Cerebellar nuclear complex (tissue), 1 donor: ENCODE results near the gene L3MBTL3.

Experiments
- DNase-seq, 2 experiments: peaks; one replicate each; lab custom pipeline; 2025; lab: John Stamatoyannopoulos, UW

L3MBTL3 gene

DNA sequence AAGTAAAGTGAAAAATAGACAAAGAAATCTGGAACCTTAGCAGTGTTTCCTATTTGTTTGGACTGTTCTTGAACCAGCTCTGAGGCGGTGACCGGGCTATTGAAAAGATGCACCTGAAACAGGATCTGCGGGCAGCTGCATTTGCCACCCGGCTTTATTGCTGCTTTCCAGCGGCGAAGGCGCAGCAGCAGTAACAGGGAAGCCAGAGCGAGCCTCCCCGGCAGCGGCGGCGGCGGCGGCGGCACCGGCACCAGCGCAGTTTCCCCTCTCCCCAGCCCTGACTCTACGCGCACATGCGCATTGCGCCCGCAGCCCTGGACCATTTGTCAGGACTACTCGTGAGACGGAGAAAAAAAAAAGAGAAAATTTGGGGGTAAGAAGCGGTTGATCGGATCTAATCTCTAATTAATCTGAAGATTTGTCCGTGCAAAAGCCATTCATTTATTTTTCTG is at the start of gene L3MBTL3:
Gene L3MBTL3 (plus strand): TSS at position 290 of the 452 bp plus-strand sequence. CDS start 24,119 bp downstream, outside the sequence.
- DNase-seq = no peak

DNA sequence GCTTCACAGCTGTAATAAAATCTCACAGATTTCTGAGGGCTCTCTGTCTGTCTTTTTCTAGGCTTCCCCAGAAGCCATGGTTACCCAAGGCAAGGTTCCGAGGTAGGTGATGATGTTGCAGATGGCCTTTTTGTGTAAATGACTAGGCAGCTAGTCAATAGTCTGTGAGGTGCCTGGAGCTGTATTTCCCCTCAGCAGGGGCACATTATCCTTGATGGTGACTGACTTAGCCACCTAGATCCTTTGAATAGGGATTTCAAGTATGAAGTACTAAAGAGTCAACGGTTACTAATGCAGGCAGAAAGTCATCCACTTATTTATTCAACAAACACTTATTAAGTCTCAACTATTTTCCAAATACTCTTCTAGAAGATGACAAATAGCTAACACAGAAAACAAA is 49.3 kb upstream of the L3MBTL3 start:
- DNase-seq = no peak

DNA sequence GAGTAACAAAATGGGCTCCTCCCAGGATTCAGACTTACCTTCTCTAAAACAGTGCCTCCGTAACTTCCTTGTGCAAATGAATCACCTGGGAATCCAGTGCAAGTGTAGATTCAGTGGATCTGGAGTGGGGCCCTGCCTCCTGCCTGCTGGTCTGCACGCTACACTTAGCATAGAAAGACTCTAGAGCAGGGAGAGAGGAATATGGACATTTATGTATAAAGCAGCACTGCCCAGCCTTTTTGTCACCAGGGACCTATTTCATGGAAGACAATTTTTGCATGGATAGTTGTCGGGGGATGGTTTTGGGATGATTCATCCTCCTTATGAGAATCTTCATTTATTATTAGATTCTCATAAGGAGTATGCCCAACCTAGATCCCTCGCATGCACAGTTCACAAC is 42.3 kb upstream of the L3MBTL3 start:
- no peak for DNase-seq

- DNase-seq = no peak
These were observed 40.0 kb upstream of the L3MBTL3 start for GRCh38 chr6:129978148-129978916.

DNA sequence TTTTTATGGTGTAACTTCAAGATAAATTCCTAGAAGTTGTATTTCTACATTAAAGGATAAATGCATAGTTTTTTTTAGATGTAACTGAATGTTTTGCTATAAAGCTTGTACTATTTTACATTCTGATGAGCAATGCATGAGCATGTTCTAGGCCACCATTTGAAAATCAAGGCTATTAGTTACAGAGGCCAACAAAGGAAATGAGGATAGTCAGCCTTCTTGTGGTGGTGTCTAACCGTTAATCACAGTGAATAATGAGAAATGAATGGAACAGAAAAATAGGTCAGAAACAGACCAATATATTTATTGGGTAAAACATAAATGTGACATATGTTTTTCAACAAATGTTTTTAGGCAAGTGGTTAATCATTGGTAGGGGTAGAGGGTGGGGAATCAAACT is 37.6 kb upstream of the L3MBTL3 start:
- no peak for DNase-seq

- no peak for DNase-seq
These were observed 36.8 kb upstream of the L3MBTL3 start for GRCh38 chr6:129981598-129981997.

DNA sequence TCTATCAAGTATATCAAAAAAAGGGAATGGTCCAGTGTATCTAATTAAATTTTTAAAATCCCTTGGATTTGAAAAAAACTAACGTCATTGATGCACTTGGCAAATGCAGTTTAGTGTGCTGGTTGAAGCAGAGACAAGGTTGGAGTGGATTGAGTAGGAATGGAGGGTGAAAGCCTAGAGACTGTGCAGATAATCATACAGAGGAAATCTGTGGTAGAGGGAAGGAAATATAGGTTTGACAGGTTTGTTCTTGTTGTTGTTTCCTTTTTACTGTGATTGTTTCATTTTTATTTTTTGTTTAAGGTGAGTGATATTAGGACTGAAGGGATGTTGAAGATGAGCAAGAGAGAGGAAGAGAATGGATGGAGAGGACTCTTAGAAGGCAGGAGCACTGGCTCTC is 29.0 kb upstream of the L3MBTL3 start:
- DNase-seq = no peak

DNA sequence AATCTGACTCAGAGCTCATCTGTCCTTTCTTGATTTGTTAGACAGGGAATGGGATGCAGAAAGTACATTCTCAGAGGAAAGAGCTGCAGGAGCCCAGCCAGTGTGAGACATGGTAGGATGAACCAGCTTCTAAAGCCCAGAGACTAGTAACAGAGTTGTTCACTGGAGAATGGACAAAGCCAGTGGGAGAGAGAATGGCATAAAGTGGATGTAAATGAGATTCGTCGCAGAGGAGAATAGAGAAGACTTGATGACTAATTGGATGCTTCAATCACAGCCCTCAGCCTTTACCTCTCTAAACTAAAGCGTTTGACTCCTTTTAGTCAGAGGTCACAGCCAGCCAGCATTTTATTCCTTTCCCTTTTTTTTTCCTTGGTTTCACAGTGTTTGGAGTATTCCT is 25.5 kb upstream of the L3MBTL3 start:
- DNase-seq = no peak

- no peak for DNase-seq
These were observed 24.0 kb upstream of the L3MBTL3 start for GRCh38 chr6:129994410-129994809.

GRCh38 chr6:129996387-129996786 is 22.0 kb upstream of the L3MBTL3 start:
- DNase-seq = no peak

DNA sequence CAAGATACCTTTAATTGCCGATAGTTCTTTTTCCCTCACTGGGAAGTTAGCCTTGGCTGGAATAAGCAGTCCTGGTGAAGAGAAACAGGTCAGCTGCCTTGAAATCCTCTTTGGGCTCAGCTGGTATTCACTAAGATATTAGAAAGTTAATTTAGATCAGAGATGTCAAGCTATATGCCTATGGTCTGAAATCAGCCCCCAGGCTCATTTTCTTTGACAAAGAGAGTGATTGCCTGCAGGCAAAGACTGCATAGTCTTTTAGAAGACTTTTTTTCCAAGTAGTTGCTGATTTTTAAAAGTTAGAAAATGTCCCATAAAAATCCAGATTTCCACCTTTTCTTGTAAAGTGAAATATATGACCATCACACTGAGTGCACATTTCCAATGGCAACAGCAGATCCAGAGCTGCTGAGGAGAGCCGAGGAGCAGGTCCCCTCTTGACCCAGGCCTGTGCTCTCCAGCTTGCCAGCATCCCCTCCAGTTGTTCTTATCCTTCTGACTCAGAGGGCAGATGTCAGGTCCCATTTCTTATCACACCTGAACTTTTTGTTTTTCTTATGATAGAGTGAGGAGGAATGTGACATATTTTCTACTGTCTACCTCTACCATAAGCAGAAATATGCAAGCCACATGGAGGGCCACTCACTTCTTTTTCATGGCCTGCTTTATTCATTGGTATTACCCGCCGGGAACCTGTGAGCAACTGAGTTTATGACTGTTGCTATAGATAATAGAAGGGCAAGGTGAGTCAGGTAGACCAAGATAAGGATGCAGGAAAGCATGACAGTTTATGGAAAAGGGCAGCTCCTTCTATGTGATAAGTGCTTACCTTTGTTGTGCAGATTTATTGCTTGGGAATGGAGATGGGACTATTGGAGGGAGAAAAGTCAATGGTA is 17.6 kb upstream of the L3MBTL3 start:
- DNase-seq = no peak

GRCh38 chr6:130008236-130008873 is 10.0 kb upstream of the L3MBTL3 start:
- no peak for DNase-seq

GRCh38 chr6:130009146-130009545 is 9.2 kb upstream of the L3MBTL3 start:
- DNase-seq = no peak

GRCh38 chr6:130010387-130010786 is 8.0 kb upstream of the L3MBTL3 start:
- DNase-seq = no peak

GRCh38 chr6:130012728-130013127 is 5.7 kb upstream of the L3MBTL3 start:
- no peak for DNase-seq

DNA sequence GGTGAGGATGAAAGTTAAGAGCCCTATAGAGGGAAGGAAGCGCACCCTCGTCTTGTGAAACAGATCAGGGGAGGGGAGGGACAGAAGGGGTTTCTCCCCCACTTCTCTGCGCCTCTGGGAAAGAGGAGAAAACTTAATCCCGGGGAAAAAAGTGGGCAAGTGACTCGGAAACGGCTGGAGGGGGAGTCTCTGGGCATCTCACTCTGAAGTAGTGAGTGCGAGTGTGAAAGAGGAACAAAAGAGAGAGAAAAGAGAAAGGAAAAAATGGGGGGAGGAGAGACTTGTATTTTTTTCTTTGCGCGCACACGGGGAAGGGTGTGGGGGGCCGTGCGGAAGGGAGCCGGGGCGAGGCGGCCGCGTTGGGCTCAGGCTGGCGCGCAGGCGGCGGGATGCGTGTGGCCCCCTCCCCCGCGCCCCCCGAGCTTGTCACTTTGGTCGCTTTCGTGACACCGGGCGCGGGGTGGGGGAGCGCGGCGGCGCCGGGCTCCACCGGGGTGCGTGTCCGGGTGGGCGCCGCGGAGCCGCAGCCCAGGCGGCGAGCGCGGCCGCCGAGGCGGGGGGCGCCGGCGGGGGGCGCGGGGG is 454 bp downstream of the L3MBTL3 start:
- no peak for DNase-seq

- DNase-seq = no peak
These were observed 1.1 kb downstream of the L3MBTL3 start for GRCh38 chr6:130019326-130020072.

GRCh38 chr6:130020073-130020906 is 1.9 kb downstream of the L3MBTL3 start:
- DNase-seq = no peak

DNA sequence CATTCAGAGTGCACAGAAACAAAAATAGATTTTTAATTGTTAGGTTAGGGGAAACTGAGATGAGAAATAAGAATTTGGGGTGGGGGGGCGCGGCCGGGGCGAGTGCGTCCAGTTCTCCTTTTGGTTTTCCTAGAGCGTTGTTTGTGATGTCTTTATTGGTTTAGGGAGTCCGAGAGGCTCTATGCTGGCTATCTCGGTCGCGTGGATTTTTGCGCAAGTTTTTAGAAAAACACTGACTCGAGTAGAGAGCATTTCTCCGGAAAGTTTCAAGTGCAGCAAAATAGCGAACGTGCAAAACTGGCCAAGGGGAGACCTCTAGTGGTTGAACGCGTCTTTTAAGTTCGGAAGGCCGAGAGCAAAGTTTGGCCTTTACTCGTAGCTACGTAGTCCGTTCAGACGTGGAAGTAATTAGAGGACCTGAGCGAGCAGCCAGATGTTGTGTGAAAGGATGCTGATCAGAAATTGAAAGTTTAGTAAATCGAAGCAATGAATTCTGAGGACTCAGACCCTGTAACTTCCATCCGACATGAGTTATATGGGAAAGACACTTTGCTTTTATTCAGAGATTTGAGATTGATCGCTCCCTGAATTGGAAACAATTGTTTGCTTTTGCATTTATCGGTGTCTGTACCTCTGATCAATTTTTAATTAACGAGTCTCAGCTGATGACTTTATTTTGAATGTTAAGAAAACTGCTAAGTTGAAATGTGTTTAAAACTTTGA is 2.7 kb downstream of the L3MBTL3 start:
- no peak for DNase-seq

- no peak for DNase-seq
These were observed 8.5 kb downstream of the L3MBTL3 start for GRCh38 chr6:130026859-130027258.
